DMS153 (cell line): ENCODE data around the gene CDH5.
"Not testable (repeated sequence)": the region's sequence is repeated elsewhere in the genome, so short reads cannot be mapped to it uniquely, and the experiment has no call there.

Source experiments
- DNase-seq: peaks from one replicate; lab custom pipeline; 2025; lab: John Stamatoyannopoulos, UW

Gene CDH5

GRCh38 chr16:66366433-66367299 is at the start of gene CDH5:
Gene CDH5 (plus strand): TSS chr16:66366691. CDS start chr16:66379338, 12,647 bp downstream.
- no peak for DNase-seq

DNA sequence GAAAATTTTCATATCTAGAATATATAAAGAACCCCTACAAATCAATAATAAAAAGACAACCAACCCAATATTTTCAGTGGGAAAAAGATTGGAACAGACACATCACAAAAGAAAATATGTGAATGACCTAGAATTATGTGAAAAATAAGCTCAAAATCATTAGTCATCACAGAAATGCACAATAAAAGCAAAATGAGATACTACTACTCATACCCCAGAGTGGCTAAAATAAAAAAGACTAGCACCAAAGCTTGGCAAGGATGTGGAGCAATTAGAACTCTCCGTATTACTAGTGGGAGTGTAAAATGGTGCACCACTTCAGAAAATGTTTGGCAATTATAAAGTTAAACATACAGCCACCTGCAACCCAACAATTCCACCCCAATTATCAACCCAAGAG is 48.0 kb upstream of the CDH5 start:
- no peak for DNase-seq

DNA sequence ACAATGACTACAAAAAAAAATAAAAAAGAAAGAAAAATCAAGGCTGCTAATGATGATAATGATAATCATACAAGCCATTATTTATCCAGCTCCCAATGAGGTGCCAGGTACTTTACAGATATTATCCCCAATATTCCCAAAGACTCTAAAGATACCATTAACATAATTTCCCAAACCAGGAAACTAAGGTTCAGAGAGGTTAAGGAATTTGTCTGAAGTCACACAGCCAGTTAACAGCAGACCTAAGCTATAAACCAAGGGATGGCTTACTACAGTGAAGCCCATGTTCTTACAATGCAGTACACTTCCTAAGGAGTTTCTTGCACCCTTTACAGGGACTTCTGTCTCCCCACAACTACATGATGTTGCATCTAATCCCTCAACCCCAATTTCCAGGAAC is 45.7 kb upstream of the CDH5 start:
- no peak for DNase-seq

GRCh38 chr16:66322174-66322573 is 44.3 kb upstream of the CDH5 start:
- DNase-seq = no peak

GRCh38 chr16:66324815-66325515 is 41.5 kb upstream of the CDH5 start:
- DNase-seq = no peak

DNA sequence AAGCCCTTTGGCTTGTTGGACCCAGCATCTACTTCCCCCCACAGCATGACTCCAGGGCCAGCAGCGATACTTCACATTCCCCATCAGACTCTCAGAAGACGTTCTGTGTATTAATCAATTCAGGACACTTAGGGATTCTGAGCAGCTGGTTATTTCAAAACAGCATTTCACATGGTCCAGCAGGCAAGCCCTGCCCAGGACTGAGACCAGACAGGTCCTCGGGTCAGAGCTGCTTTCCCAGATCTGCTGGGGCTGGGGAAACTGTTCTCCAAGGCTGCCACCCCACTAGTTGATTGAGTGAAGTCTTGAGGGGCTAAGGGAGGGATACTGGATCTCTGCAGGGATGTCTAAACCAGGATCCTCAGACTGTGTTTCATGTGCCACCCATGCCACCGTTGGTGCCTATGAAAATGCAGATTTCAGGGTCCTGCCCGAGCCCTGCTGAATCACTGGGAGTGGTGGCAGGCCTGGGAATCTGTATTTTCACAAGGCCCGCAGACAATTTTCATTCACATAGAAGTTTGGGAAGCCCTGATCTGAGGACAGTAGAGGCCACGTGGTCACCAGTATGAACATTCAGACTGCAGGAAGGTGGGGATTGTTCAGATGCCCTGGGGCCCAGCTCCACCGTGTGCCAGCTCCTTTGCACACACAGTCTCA is 40.6 kb upstream of the CDH5 start:
- no peak for DNase-seq

GRCh38 chr16:66326991-66327513 is 39.4 kb upstream of the CDH5 start:
- DNase-seq = peak; percentile 94

- no peak for DNase-seq
Measured at GRCh38 chr16:66328282-66328681, 38.2 kb upstream of the CDH5 start.

DNA sequence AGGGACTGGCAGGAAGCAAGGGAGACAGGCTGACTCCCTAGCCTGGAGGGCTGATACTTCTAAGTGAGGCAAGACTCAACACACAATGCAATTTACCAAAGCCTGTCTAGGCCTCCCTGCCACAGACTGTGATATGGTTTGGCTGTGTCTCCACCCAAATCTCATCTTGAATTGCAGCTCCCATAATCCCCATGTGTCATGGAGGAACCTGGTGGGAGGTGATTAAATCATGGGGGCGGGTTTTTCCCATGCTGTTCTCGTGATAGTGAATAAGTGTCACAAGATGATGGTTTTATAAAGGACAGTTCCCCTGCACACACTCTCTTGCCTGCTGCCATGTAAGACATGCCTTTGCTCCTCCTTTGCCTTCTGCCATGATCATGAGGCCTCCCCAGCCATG is 35.0 kb upstream of the CDH5 start:
- not testable (repeated sequence) for DNase-seq

DNA sequence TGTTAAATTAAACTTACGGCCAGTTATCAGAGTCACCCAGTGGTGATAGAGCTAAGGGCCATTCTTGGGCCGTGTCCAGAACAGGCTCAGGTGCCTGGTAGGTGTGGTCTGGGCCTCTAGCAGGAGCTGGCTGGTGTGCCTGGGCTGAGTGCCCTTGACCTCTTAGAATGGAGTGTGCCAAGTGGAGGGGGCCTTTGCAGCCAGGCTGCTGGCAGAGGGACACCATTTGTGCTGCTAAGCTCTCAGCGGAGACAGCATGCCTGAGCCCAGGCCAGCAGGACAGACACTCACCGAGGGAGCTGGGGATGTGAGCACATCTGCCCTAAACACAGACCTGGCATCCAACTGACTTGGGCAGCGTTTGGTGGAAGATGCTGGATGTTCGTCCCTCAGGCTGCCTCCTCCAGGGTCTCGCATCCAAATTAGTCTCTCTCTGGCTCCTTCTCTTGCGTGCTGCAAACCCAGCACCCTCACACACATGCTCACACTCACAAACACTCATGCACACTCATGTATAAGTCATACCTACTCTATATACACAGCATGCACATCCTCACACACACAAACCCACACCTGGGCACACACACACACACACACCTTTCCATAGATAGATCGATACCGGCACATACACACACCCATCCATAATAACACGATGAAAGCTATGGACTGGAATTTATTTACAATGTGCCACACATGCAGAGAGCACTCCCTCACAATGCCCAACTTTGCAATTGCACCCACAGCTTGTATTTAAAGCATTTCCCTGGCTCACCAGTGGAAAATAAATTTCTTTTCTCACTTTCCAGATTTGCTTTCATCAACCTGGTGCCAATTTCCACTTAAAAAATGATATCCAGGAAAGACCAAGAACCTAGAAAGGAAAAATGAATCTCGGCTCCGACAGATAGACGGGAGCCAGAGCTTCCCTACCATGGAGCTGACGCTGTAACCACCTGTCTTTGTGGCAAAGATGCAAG is 33.6 kb upstream of the CDH5 start:
- no peak for DNase-seq

DNA sequence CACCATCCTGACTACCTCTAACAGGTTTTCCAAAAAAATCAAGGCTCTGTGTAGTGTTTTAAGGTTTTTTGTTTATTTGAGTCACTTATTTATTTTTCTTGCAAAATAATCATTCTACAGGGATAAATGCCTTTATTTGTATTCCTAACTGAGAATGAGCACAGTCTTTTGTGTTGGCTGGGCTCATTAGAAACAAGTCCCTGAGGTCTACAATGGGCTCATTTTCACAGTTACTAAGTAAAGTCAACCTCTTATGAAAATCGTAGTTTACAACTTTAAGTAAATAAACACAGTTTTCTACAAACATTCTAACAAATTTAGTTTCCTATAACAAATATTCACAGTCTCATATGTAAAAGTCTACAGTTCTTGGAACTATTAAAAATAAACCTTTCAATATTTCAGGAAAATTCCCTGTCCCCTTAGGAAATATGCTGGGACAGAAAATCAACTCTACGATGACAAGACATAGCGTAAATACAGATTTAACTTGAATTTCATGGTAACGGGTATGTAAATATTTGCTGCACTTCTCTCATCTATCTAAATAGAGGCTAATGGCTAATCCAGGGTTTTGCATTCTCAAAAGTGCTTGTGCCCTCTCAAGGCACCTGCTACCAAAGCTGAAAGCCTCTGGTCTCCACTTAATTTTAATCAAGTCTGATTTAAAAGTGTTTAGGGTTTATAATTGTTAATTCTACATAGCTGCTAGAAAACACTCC is 31.5 kb upstream of the CDH5 start:
- peak; percentile 78 for DNase-seq

GRCh38 chr16:66335704-66336329 is 30.7 kb upstream of the CDH5 start:
- peak; percentile 89 for DNase-seq

DNA sequence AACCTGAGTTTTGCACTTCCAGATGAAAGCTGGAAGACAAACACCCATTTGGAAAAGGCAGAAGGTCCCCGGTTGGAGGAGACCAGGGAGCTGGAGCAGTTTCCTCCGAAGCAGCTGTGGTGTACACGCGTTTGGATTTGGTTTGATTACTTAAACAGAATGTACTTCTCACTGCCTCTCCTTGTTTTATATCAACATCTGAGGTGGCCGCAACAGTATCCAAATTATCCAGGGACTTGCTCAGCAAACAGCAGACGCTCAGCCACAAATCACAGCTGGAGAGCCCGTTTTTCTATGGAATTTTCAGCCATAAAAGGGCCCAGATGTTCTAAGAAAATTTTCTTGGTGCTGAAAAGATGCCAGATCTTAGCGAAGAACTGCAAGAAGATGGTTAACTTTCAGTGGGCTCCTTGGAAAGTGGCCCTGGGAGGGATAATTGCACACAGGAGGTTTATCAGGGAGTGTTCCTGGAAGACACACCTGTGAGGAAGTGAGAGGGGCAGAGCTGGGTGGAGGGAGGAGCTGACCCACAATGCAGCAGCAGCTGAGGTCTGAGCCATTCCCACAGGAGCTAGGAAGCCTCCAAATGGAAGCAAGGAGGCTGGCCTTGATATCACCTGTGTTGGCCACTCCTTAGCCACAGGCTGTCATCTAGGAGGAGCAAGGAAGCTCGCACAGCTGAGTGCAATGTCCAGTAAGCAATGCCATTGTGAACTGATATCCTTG is 28.9 kb upstream of the CDH5 start:
- no peak for DNase-seq

DNA sequence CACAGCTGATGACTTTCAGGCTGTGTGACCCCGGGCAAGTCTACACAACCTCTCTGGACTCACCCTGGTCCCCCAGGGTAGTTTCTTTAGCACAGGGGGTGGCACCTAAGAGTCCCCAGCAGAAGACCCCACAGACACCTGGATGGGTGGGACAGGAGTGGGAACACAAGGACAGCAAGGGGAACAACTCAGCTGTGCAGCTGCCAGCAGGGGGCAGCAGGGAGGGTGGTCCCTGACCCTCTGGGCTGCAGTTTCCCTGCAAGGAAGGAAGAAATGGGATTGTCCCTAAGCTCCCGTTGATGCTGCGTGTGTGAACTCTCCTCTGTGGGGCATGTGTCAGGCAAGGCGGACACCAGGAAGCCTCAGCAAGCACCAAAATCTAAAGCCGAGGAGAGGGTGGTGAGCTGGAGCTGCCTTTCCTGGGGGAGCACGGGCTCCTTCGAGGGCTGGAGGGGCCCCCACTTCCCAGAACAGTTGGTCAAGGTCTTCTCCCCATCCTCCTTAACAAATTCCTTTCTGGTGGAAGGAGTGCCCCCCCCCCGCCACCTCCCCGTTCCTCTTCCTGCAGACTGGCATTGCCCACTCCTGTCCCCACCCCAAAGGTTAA is 24.1 kb upstream of the CDH5 start:
- no peak for DNase-seq

DNA sequence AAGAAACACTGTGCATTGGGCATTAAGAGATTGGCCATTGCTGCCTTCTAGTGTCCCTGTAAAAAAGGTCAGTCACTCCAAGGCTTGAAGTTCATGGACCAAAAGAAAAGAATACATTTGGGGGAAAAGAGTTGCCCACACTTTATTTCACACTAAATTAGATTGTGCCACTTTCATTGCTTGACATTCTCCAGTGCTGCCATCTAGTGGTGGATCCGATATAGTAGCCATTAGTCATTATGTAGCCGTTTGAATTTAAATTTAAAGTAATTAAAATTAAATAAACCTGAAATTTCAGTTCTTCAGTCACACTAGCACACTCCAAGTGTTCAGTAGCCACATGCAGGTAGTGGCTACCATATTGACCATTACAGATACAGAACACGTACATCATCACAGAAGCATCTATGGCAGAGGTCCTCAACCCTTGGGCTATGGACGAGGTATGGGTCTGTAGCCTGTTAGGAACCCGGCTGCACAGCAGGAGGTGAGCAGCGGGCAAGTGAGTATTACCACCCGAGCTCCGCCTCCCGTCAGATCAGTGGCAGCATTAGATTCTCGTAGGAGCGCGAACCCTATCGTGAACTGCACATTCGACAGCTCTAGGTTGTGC is 21.9 kb upstream of the CDH5 start:
- DNase-seq = no peak

GRCh38 chr16:66346221-66346620 is 20.3 kb upstream of the CDH5 start:
- DNase-seq = no peak

DNA sequence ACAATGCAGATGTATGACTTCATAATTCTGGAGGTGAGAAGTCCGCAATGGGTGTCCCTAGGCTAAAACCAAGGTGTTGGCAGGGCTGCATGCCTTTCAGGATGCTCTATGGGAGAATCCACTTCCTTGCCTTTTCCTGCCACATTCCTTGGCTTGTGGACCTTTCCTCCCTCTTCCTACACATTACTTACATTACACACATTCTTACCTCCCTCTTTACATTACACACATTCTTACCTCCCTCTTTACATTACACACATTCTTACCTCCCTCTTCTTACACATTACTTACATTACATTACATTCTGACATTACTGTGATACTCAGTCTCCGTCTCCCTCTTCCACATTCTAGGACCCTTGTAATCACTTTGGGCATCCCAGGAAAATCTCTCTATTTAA is 14.2 kb upstream of the CDH5 start:
- no peak for DNase-seq

DNA sequence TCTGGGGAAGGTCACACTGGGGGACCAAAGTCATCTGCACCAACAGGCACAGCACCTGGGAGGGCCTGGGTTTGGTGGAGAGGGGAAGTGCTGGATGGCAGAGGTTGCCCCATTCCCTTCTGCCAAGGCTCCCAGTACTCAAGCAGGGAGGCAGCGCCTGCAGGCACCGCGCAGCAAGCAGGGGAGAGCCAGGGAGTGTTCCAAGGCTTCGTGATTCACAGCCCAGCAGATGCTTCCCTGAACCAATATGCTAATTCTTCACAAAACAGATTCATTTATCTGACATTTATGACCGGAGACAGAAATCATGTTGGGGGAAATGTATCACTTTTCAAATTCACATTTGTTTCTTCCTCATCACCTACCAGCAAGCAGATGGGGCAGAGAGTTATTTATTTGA is 13.4 kb upstream of the CDH5 start:
- no peak for DNase-seq
